ENCODE measurements around the gene SYNJ2. TPM values are rescaled to one million over a fixed set of nuclear protein-coding genes. Genes with fewer than 3 reads are reported as not detected.
A peak's percentile ranks its signal among the peaks of the same experiment; 100 is the strongest.

Gene SYNJ2
- total RNA-seq, 1 experiment from 2014 or later, result 24.5 TPM

GRCh38 chr6:158021814-158022748 lies 40.4 kb downstream of the SYNJ2 start:
- WGBS (ENCODE audit: extremely low coverage, insufficient read length, low lambda C conversion rate), result no CpG with 5 or more reads among the region's 14 CpGs

More at GRCh38 chr6:158021814-158022748, 40.4 kb downstream of the SYNJ2 start:
- Histone ChIP-seq H2BK120ac (ENCODE audit: low read depth, low read length, poor library complexity, severe bottlenecking) (no peak overlapping the region), H2BK12ac (ENCODE audit: insufficient read length, low read depth, low read length) (no peak overlapping the region), H3K9me3 (ENCODE audit: control insufficient read depth, low read depth, low read length) (no peaks in the 10 kb centered on the region), H3K14ac (ENCODE audit: insufficient read depth, low read length) (peak overlapping the region; percentile 19; the same call in 1 of the 2 replicates), H2BK20ac (ENCODE audit: low read depth, low read length, poor library complexity, severe bottlenecking) (no peak overlapping the region), H3T11ph (ENCODE audit: low read length) (no peak overlapping the region), H3K9ac (ENCODE audit: extremely low read depth, insufficient read length, low read length) (no peak overlapping the region), H4K8ac (replicated peaks; ENCODE audit: insufficient read length, low read depth, low read length) (no peak overlapping the region), H3K23me2 (ENCODE audit: insufficient read length, low read depth, low read length, poor library complexity, severe bottlenecking) (no peaks in the 10 kb centered on the region), H3K27ac (ENCODE audit: insufficient read length, low read depth, low read length) (no peak overlapping the region), H3K23ac (ENCODE audit: insufficient read length, low read depth, low read length) (no peak overlapping the region), H3K79me1 (ENCODE audit: insufficient read depth, low read depth, low read length, poor library complexity, severe bottlenecking) (no peaks in the 10 kb centered on the region), H3K27me3 (ENCODE audit: insufficient read depth, low read length) (no peaks in the 10 kb centered on the region), H3K4me2 (ENCODE audit: insufficient read depth, insufficient read length, low read length) (no peak overlapping the region), H2BK5ac (ENCODE audit: insufficient read length, low read length) (no peak overlapping the region), H2AFZ (ENCODE audit: low read length) (no peak overlapping the region), H3K4ac (ENCODE audit: low read depth, low read length) (no peak overlapping the region), H3K18ac (ENCODE audit: insufficient read length, low read depth, low read length) (no peak overlapping the region), H3K79me2 (ENCODE audit: insufficient read depth, low read length) (no peaks in the 10 kb centered on the region), H3K56ac (ENCODE audit: insufficient read length, low read depth, low read length) (no peak overlapping the region), H3K4me1 (ENCODE audit: insufficient read depth, low read length) (no peaks in the 10 kb centered on the region), H2BK15ac (ENCODE audit: low read depth, low read length) (no peak overlapping the region), H2AK5ac (ENCODE audit: insufficient read length, low read length) (no peak overlapping the region), H4K5ac (ENCODE audit: insufficient read length, low read depth, low read length) (no peak overlapping the region), H4K20me1 (ENCODE audit: control insufficient read depth, insufficient read depth, insufficient read length) (no peaks in the 10 kb centered on the region), H4K91ac (ENCODE audit: insufficient read length, low read depth, low read length) (no peak overlapping the region)
- Mint-ChIP-seq H3K9me3 (no peaks in the 10 kb centered on the region), H3K27ac (peak overlapping the region in 2 of 3 experiments; percentile 59 to 60; a peak in 1 of 7 replicates), H3K4me1 (peaks cover 13 to 17% of the 10 kb centered on the region in 2 experiments), H3K4me3 (no peak overlapping the region), H3K27me3 (ENCODE audit: low read depth) (no peaks in the 10 kb centered on the region), H3K36me3 (ENCODE audit: insufficient read depth in 1 of 3, low read depth in 3 of 3) (peaks cover 8 to 13% (median 9%) of the 10 kb centered on the region in 3 experiments; a peak in 6 of 7 replicates)
- no peak for TF ChIP-seq CTCF (conservative IDR thresholded peaks at IDR 0.05)
- DNase-seq, result no peak
